Lower leg skin (tissue), 3 donors: ENCODE measurements around the gene BIRC5.

Experiments
- CTCF ChIP-seq, 3 donors: fragments of 450-650 bp; IDR thresholded peaks; one replicate each; pipeline ENCODE4 v1.5.1; 2016; ENCODE audit warnings: antibody characterized with exemption in 3 of 3, mild to moderate bottlenecking in 3 of 3, moderate library complexity in 2 of 3
- POLR2A ChIP-seq, 2 donors: fragments of 450-650 bp; IDR thresholded peaks; one replicate each; pipeline ENCODE4 v1.6.1; 2016 to 2017; ENCODE audit warnings: antibody characterized with exemption in 2 of 2, mild to moderate bottlenecking in 1 of 2, moderate library complexity in 1 of 2

- TF ChIP-seq CTCF (IDR thresholded peaks at IDR 0.05): no peak
- no peak for TF ChIP-seq POLR2A (IDR thresholded peaks at IDR 0.05)
These were observed 41.6 kb upstream of the BIRC5 start for GRCh38 chr17:78172249-78173051.
